SU-DHL-6 (cell line): ENCODE data around the gene GABRB1.

Experiments
- H2AFZ ChIP-seq: fragments of 200-600 bp; sonication (generic); 2 replicates; pipeline ENCODE4 v1.6.1; 2014; ENCODE audit warnings: low read depth, mild to moderate bottlenecking, moderate library complexity, mixed read lengths, antibody characterized with exemption, low read length; ENCODE audit not compliant: severe bottlenecking
- H3F3A ChIP-seq: fragments of 200-600 bp; shearing (Covaris generic); 2 replicates; pipeline ENCODE4 v1.6.0; 2016; ENCODE audit warnings: antibody characterized with exemption, mild to moderate bottlenecking; ENCODE audit not compliant: insufficient read depth
- H3K27ac ChIP-seq: fragments of 200-600 bp; sonication (generic); 2 replicates; pipeline ENCODE4 v1.5.1; 2016; ENCODE audit warnings: low read depth, mild to moderate bottlenecking, low read length, moderate library complexity, mixed read lengths
- H3K27me3 ChIP-seq: fragments of 200-600 bp; sonication (generic), shearing (Covaris generic); 2 replicates; pipeline ENCODE4 v1.6.0; 2014; ENCODE audit warnings: mild to moderate bottlenecking, low read length
- H3K36me3 ChIP-seq: fragments of 200-600 bp; sonication (generic); 2 replicates; pipeline ENCODE4 v1.6.1; 2014; ENCODE audit warnings: mild to moderate bottlenecking, low read length, mixed read lengths
- H3K4me2 ChIP-seq: fragments of 300-600, 200-600 bp; shearing (Covaris generic), sonication (generic); 2 replicates; pipeline ENCODE4 v1.6.0; 2014; ENCODE audit warnings: low read length, low read depth, mild to moderate bottlenecking; ENCODE audit not compliant: poor library complexity, severe bottlenecking
- H3K4me3 ChIP-seq: fragments of 200-600 bp; sonication (generic); 2 replicates; pipeline ENCODE4 v1.5.1; 2014; ENCODE audit warnings: antibody characterized with exemption, low read length, mild to moderate bottlenecking, mixed read lengths; ENCODE audit not compliant: insufficient read depth, poor library complexity, severe bottlenecking
- H3K79me2 ChIP-seq: fragments of 200-600 bp; sonication (generic); 2 replicates; pipeline ENCODE4 v1.6.1; 2014; ENCODE audit warnings: mild to moderate bottlenecking, low read length, moderate library complexity; ENCODE audit not compliant: insufficient read depth
- H3K9ac ChIP-seq: fragments of 200-600 bp; sonication (generic); 2 replicates; pipeline ENCODE4 v1.7.0; 2014; ENCODE audit warnings: mild to moderate bottlenecking, low read length
- H3K9me2 ChIP-seq: fragments of 200-600 bp; sonication (generic); replicated peaks from 2 replicates; pipeline ENCODE4 v1.6.1; 2014; ENCODE audit warnings: low read length; ENCODE audit not compliant: insufficient read depth
- H3K9me3 ChIP-seq: fragments of 200-600 bp; sonication (generic); 2 replicates; pipeline ENCODE4 v1.6.1; 2014; ENCODE audit warnings: low read length, mixed read lengths; ENCODE audit not compliant: insufficient read depth
- H4K20me1 ChIP-seq: fragments of 200-600 bp; sonication (generic); 2 replicates; pipeline ENCODE4 v1.6.1; 2014; ENCODE audit warnings: low read depth, mild to moderate bottlenecking, antibody characterized with exemption, low read length, moderate library complexity, mixed read lengths
- CTCF ChIP-seq: fragments of 200-600 bp; sonication (generic); IDR thresholded peaks from one replicate; pipeline ENCODE4 v1.5.1; 2017; ENCODE audit warnings: antibody characterized with exemption, mild to moderate bottlenecking, low read length, moderate library complexity; ENCODE audit not compliant: insufficient read depth, poor library complexity, severe bottlenecking
- EZH2phosphoT487 ChIP-seq: fragments of 200-600 bp; sonication (generic), shearing (Covaris generic); conservative IDR thresholded peaks from 2 replicates; pipeline ENCODE4 v1.6.1; 2018; ENCODE audit warnings: mild to moderate bottlenecking, antibody characterized with exemption, low read length, moderate library complexity, mixed read lengths

Gene GABRB1

DNA sequence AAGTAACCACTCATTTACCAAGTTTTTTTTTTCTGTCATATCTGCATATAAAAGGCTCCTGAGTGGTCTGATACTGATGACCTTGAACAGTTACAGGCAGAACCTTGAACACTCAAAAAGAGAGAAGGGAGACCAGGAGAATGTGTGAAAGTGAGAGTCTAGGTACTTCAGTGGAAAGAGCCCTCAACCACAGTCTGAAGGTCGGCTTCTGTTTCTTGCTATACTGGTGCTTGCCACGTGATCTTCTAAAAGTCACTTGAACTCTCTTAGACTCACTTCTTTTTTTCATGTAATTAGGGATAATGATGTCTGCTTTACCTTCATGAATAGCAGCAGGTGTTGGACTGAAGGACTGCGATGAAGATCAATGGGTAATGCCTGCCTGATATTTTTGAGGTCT is 22.8 kb downstream of the GABRB1 start:
- H2AFZ ChIP-seq = no peak overlapping the region
- H3F3A ChIP-seq = no peaks in the 10 kb centered on the region
- TF ChIP-seq CTCF (no peak), EZH2phosphoT487 (no peak)
- no peaks in the 10 kb centered on the region for H3K79me2 ChIP-seq
- no peaks in the 10 kb centered on the region for H4K20me1 ChIP-seq
- no peaks in the 10 kb centered on the region for H3K9me3 ChIP-seq
- H3K36me3 ChIP-seq = no peaks in the 10 kb centered on the region
- no peak overlapping the region for H3K9ac ChIP-seq
- no peak overlapping the region for H3K27ac ChIP-seq
- H3K27me3 ChIP-seq = no peaks in the 10 kb centered on the region
- no peak overlapping the region for H3K4me2 ChIP-seq
- H3K4me3 ChIP-seq = no peak overlapping the region
- no peaks in the 10 kb centered on the region for H3K9me2 ChIP-seq

- no peak for TF ChIP-seq CTCF
- no peak for TF ChIP-seq EZH2phosphoT487
- Histone ChIP-seq H3K27me3 (no peaks in the 10 kb centered on the region), H3K9ac (no peak overlapping the region), H3K27ac (no peak overlapping the region), H3K4me2 (no peak overlapping the region), H4K20me1 (no peaks in the 10 kb centered on the region), H3K9me2 (no peaks in the 10 kb centered on the region), H3K9me3 (no peaks in the 10 kb centered on the region), H3K79me2 (no peaks in the 10 kb centered on the region), H3F3A (no peaks in the 10 kb centered on the region), H3K4me3 (no peak overlapping the region), H2AFZ (no peak overlapping the region), H3K36me3 (no peaks in the 10 kb centered on the region)
Observed at GRCh38 chr4:47057991-47058390, 26.6 kb downstream of the GABRB1 start.

- Histone ChIP-seq H3K9me3 (no peaks in the 10 kb centered on the region), H3K4me3 (no peak overlapping the region), H2AFZ (no peak overlapping the region), H3F3A (no peaks in the 10 kb centered on the region), H3K36me3 (no peaks in the 10 kb centered on the region), H3K9ac (no peak overlapping the region), H3K27me3 (no peaks in the 10 kb centered on the region), H4K20me1 (no peaks in the 10 kb centered on the region), H3K79me2 (no peaks in the 10 kb centered on the region), H3K4me2 (no peak overlapping the region), H3K27ac (no peak overlapping the region), H3K9me2 (no peaks in the 10 kb centered on the region)
- TF ChIP-seq CTCF (no peak), EZH2phosphoT487 (no peak)
Observed at GRCh38 chr4:47060561-47060960, 29.2 kb downstream of the GABRB1 start.

- no peak overlapping the region for H2AFZ ChIP-seq
- no peak overlapping the region for H3K4me2 ChIP-seq
- H3K9me3 ChIP-seq = no peaks in the 10 kb centered on the region
- no peak overlapping the region for H3K9ac ChIP-seq
- TF ChIP-seq CTCF = no peak
- no peak for TF ChIP-seq EZH2phosphoT487
- no peaks in the 10 kb centered on the region for H3F3A ChIP-seq
- no peaks in the 10 kb centered on the region for H3K36me3 ChIP-seq
- no peaks in the 10 kb centered on the region for H3K79me2 ChIP-seq
- H3K27ac ChIP-seq = no peak overlapping the region
- H3K9me2 ChIP-seq = no peaks in the 10 kb centered on the region
- no peaks in the 10 kb centered on the region for H4K20me1 ChIP-seq
- H3K27me3 ChIP-seq = no peaks in the 10 kb centered on the region
- no peak overlapping the region for H3K4me3 ChIP-seq
Observed at GRCh38 chr4:47061435-47061834, 30.1 kb downstream of the GABRB1 start.
